ENCODE data around the gene ANO2. TPM values are rescaled to one million over a fixed set of nuclear protein-coding genes. Genes with fewer than 3 reads are reported as not detected.

ANO2 gene
- total RNA-seq, 1 donor from 2014 or later, result 2.6 TPM

DNA sequence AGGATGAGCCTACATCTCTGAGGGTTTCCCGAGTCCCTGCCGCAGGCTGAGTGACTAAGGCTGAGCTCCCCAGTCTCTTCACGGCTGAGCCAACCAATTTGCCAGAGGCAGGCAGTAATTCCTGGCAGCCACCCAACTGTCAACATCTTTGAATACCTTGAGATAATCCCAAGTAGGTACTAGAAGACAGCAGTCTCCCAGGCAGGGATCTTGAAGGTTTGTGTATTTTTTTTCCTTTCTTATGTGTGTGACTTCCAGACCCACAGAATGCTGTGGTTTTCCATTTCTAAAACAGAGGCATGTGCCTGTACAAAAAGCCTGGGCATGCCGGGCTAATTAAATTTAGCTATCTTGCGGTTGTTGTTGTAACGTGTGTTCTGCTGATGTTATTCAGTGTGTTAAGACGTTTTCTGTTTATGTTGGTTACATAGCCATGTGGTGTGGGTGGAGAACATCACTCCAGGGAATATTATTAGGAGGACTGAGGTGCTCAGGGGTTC is 155.5 kb downstream of the ANO2 start:
- Mint-ChIP-seq H3K4me3 (no peak overlapping the region), H3K36me3 (peaks cover 18% of the 10 kb centered on the region), H3K9me3 (peaks cover 7% of the 10 kb centered on the region), H3K27me3 (peaks cover 56% of the 10 kb centered on the region), H3K4me1 (ENCODE audit: unreplicated experiment) (peaks cover 6% of the 10 kb centered on the region), H3K27ac (no peak overlapping the region)
- no peak for DNase-seq (ENCODE audit: extremely low spot score, unreplicated experiment)
- TF ChIP-seq, protein P1, sequence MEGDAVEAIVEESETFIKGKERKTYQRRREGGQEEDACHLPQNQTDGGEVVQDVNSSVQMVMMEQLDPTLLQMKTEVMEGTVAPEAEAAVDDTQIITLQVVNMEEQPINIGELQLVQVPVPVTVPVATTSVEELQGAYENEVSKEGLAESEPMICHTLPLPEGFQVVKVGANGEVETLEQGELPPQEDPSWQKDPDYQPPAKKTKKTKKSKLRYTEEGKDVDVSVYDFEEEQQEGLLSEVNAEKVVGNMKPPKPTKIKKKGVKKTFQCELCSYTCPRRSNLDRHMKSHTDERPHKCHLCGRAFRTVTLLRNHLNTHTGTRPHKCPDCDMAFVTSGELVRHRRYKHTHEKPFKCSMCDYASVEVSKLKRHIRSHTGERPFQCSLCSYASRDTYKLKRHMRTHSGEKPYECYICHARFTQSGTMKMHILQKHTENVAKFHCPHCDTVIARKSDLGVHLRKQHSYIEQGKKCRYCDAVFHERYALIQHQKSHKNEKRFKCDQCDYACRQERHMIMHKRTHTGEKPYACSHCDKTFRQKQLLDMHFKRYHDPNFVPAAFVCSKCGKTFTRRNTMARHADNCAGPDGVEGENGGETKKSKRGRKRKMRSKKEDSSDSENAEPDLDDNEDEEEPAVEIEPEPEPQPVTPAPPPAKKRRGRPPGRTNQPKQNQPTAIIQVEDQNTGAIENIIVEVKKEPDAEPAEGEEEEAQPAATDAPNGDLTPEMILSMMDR (conservative IDR thresholded peaks at IDR 0.05), result no peak

DNA sequence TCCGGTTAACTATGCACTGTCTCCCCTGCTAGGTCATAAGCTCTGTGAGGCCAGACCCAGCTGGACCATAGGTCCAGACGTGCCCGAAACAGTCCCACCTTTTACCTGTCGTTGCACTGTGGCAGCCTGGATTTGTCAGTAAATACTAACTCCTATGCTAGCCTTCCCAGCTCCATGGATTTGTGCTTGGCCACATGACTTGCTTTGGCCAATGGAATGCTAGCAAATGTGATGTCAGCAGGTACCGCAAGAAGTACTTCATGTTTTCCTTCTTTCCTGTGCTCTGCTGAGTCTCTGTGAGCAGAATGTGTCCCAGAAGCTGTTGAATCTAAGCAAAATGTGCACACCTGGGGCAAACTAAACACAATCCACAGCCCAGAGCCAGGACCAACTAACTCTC is 157.2 kb downstream of the ANO2 start:
- TF ChIP-seq, protein P1 (conservative IDR thresholded peaks at IDR 0.05), result no peak
- no peak for DNase-seq (ENCODE audit: extremely low spot score, unreplicated experiment)

DNA sequence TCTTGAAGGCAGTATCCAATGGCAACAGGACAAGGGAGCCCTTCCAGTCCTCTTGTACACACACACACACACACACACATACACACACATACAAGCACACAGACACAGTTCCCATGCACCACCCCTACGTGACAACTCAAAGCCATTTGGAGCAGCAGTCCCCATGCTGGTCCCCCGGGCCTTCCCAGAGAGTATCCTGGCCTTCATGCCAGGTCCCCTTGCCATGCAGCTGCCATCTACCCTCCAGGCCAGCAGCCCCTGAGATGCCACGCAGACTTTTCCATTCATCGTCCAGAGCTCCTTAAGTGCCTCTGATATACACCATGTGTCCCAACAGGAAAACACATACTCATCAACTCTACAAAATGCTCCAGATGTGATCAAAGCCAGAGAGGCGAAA is 159.5 kb downstream of the ANO2 start:
- H3K27me3 Mint-ChIP-seq, result peaks cover 49% of the 10 kb centered on the region
- H3K9me3 Mint-ChIP-seq, result peaks cover 17% of the 10 kb centered on the region
- H3K27ac Mint-ChIP-seq, result no peak overlapping the region
- peaks cover 3% of the 10 kb centered on the region for H3K4me1 Mint-ChIP-seq (ENCODE audit: unreplicated experiment)
- peak; percentile 43 for DNase-seq (ENCODE audit: extremely low spot score, unreplicated experiment)
- H3K4me3 Mint-ChIP-seq, result no peak overlapping the region
- TF ChIP-seq, protein P1 (conservative IDR thresholded peaks at IDR 0.05), result no peak
- peaks cover 20% of the 10 kb centered on the region for H3K36me3 Mint-ChIP-seq

More for the DNA sequence above, 157.2 kb downstream of the ANO2 start:
- Mint-ChIP-seq H3K27ac (no peak overlapping the region), H3K4me3 (no peak overlapping the region), H3K4me1 (ENCODE audit: unreplicated experiment) (peaks cover 9% of the 10 kb centered on the region), H3K27me3 (peaks cover 60% of the 10 kb centered on the region), H3K9me3 (peaks cover 17% of the 10 kb centered on the region), H3K36me3 (peaks cover 26% of the 10 kb centered on the region)

DNA sequence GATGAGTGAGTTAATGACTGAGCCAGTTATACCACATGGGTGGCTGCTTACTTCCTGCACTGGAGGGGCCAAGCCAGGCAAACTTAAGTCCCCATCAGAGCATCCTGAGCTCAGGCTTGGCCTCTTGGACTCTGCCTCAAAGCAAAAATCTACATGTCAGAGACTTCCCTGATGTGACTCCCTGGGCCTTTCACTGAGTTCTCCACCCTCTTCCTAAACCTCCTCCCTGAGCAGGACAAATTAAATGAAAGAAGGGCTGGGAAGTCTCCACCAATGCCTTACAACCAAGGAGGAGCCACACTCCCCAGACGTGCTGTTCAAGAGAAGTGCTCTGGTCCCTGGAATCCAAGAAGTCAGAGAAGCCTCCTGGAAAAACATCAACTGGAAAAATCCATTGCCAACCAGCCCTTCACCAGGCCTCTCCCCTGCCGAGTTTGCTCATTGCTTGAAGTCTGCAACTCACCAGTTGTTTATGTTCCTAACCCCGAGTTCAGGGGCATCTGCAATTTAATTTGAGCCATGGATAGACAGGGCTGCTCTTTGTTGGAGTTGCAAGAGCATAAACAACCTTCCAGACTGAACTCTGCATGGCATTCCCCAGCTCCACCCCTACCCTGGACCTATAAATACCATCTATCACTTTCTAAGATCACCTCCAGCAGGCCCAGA is 160.5 kb downstream of the ANO2 start:
- no peak overlapping the region for H3K27ac Mint-ChIP-seq

DNA sequence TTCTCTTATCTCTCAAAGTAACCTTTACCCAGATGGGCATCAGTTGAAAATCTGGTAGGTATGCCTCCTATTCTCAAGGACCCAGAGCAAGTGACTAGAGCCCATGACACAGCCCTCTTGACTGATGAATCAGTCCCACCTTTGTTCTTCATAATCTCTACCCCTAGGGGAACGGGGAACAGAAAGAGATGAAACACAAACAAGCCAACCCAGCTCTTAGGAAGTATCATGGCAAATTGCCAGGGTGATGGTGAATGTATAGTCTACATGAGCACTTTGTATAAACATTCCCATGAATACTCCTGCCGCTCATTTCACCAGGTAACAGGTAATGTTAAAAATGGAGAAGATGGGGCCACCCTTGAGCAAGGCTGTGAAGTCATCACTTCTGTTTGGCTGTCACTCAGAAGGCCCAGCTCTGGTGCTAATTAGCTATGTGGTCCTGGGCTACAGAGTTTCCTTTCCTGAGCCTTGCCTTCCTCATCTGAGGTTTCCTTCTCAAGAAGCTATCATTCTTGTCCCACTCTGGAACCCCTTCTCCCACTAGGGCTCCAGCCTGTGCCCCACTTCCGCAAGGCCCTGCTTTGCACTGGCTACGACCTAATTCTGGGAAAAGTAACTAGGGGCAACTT is 161.7 kb downstream of the ANO2 start:
- H3K36me3 Mint-ChIP-seq, result peaks cover 20% of the 10 kb centered on the region
- TF ChIP-seq, protein P1 (conservative IDR thresholded peaks at IDR 0.05), result no peak
- H3K4me1 Mint-ChIP-seq (ENCODE audit: unreplicated experiment), result peaks cover 3% of the 10 kb centered on the region
- H3K4me3 Mint-ChIP-seq, result no peak overlapping the region
- DNase-seq (ENCODE audit: extremely low spot score, unreplicated experiment), result peak; percentile 4
- H3K27ac Mint-ChIP-seq, result no peak overlapping the region
- peaks cover 17% of the 10 kb centered on the region for H3K9me3 Mint-ChIP-seq
- peaks cover 40% of the 10 kb centered on the region for H3K27me3 Mint-ChIP-seq

More for the DNA sequence above, 160.5 kb downstream of the ANO2 start:
- DNase-seq (ENCODE audit: extremely low spot score, unreplicated experiment), result peak; percentile 56
- Mint-ChIP-seq H3K4me1 (ENCODE audit: unreplicated experiment) (peaks cover 3% of the 10 kb centered on the region), H3K36me3 (peaks cover 20% of the 10 kb centered on the region), H3K9me3 (peaks cover 17% of the 10 kb centered on the region), H3K27me3 (peaks cover 39% of the 10 kb centered on the region), H3K4me3 (no peak overlapping the region)
- TF ChIP-seq, protein P1 (conservative IDR thresholded peaks at IDR 0.05), result no peak

Data from type B pancreatic cell (in vitro differentiated cells).